BJ (cell line): ENCODE measurements around the gene KIF20A. TPM values are rescaled to one million over a fixed set of nuclear protein-coding genes. Genes with fewer than 3 reads are reported as not detected.

Experiments
- CTCF ChIA-PET: fragments of 350-600 bp; formaldehyde crosslinking; extraction: SDS; loops from one replicate; lab custom pipeline; 2021; ENCODE audit warnings: antibody characterized with exemption, inconsistent platforms; lab: Yijun Ruan, JAX
- POLR2A ChIA-PET: fragments of 300-600 bp; sonication (Branson Sonifier 250); formaldehyde crosslinking; extraction: SDS; loops from one replicate; lab custom pipeline; 2021; ENCODE audit warnings: antibody characterized with exemption; lab: Charles Lee
- DNase-seq: peaks from one replicate; pipeline ENCODE4 v3.0.0-alpha.2; 2011; ENCODE audit warnings: low read depth
- H3K27me3 ChIP-seq: 2 replicates; pipeline ENCODE4 v1.6.0; 2011; ENCODE audit warnings: low read length; ENCODE audit not compliant: control insufficient read depth, insufficient read depth
- H3K36me3 ChIP-seq: 2 replicates; pipeline ENCODE4 v1.5.1; 2011; ENCODE audit warnings: low read length; ENCODE audit not compliant: control insufficient read depth, insufficient read depth
- H3K4me3 ChIP-seq: 2 replicates; pipeline ENCODE4 v1.5.1; 2011; ENCODE audit warnings: low read depth, mild to moderate bottlenecking, control low read depth, low read length
- polyA plus RNA-seq: library from polyadenylated mRNA; depleted of rRNA; stranded (reverse); fragments of >200 nt; gene quantifications from 2 replicates; pipeline ENCODE4 v1.2.3, GENCODE V29; 2011; rRNA removed
- TF ChIP-seq, protein P1 (sequence below): IDR thresholded peaks from 2 replicates; pipeline ENCODE4 v1.5.1; 2011; ENCODE audit warnings: low read depth, mild to moderate bottlenecking, control low read depth, inconsistent platforms, low read length, moderate library complexity; ENCODE audit not compliant: insufficient read depth

Gene KIF20A
- polyA plus RNA-seq, 1 experiment: 54.5 TPM

- POLR2A ChIA-PET: no interaction called here
- no peaks in the 10 kb centered on the region for H3K36me3 ChIP-seq
- TF ChIP-seq, protein P1, sequence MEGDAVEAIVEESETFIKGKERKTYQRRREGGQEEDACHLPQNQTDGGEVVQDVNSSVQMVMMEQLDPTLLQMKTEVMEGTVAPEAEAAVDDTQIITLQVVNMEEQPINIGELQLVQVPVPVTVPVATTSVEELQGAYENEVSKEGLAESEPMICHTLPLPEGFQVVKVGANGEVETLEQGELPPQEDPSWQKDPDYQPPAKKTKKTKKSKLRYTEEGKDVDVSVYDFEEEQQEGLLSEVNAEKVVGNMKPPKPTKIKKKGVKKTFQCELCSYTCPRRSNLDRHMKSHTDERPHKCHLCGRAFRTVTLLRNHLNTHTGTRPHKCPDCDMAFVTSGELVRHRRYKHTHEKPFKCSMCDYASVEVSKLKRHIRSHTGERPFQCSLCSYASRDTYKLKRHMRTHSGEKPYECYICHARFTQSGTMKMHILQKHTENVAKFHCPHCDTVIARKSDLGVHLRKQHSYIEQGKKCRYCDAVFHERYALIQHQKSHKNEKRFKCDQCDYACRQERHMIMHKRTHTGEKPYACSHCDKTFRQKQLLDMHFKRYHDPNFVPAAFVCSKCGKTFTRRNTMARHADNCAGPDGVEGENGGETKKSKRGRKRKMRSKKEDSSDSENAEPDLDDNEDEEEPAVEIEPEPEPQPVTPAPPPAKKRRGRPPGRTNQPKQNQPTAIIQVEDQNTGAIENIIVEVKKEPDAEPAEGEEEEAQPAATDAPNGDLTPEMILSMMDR: no peak
- H3K4me3 ChIP-seq: no peak overlapping the region
- CTCF ChIA-PET: interaction anchor here (0.7 to 6.4 kb wide), 3 partner anchors 9 to 197 kb away, joined by 3 to 39 read pairs (median 4); no protein-coding TSS in a partner anchor
- no peak for DNase-seq
- H3K27me3 ChIP-seq: peaks cover 6% of the 10 kb centered on the region
These were observed 55.7 kb downstream of the KIF20A start for GRCh38 chr5:138234651-138235050.

Other genes with a start within 250 kb of the KIF20A start
- gene FAM13B, start 146.0 kb upstream of the KIF20A start, polyA plus RNA-seq: 12.6 and 22.3 TPM in 2 replicates
- not detected in 2 replicates for gene WNT8A, start 95.1 kb upstream of the KIF20A start, polyA plus RNA-seq
- 0.31 and 1.3 TPM in 2 replicates for gene NME5, start 39.7 kb upstream of the KIF20A start, polyA plus RNA-seq
- gene BRD8, start 482 bp upstream of the KIF20A start, polyA plus RNA-seq: 51.7 and 56.8 TPM in 2 replicates
- 20.9 and 38.3 TPM in 2 replicates for gene CDC23, start 34.2 kb downstream of the KIF20A start, polyA plus RNA-seq
- gene GFRA3, start 95.5 kb downstream of the KIF20A start, polyA plus RNA-seq: not detected in 2 replicates
- 7.8 and 8.7 TPM in 2 replicates for gene CDC25C, start 152.7 kb downstream of the KIF20A start, polyA plus RNA-seq
- 30.1 and 31.3 TPM in 2 replicates for gene FAM53C, start 159.2 kb downstream of the KIF20A start, polyA plus RNA-seq
- 20.4 and 21.2 TPM in 2 replicates for gene KDM3B, start 173.6 kb downstream of the KIF20A start, polyA plus RNA-seq